Measurements from ENCODE around the gene IPO4.

Gene IPO4

GRCh38 chr14:24188251-24189058 is at the start of gene IPO4 (continued):
- TF ChIP-seq PATZ1 (tag by site-specific recombination; IDR thresholded peaks at IDR 0.05) (peak; percentile 93), PRDM1 (tag by site-specific recombination; IDR thresholded peaks at IDR 0.05) (no peak), ZNF571 (tag by site-specific recombination; IDR thresholded peaks at IDR 0.05) (no peak), KLF16 (tag by site-specific recombination; IDR thresholded peaks at IDR 0.05) (peak; percentile 99), ZNF658 (tag by site-specific recombination; IDR thresholded peaks at IDR 0.05) (no peak), ZNF132 (tag by site-specific recombination; IDR thresholded peaks at IDR 0.05; ENCODE audit: borderline replicate concordance) (no peak), REPIN1 (tag by site-specific recombination; IDR thresholded peaks at IDR 0.05; ENCODE audit: low read depth) (no peak), ZNF776 (tag by site-specific recombination; IDR thresholded peaks at IDR 0.05; ENCODE audit: borderline replicate concordance) (no peak), ELK4 (IDR thresholded peaks at IDR 0.05; ENCODE audit: borderline replicate concordance, low read depth, low read length) (no peak), HOXC10 (CRISPR knock-in tag; IDR thresholded peaks at IDR 0.05) (no peak), ZNF146 (tag by site-specific recombination; IDR thresholded peaks at IDR 0.05) (peak; percentile 88), ZNF768 (tag by site-specific recombination; IDR thresholded peaks at IDR 0.05) (no peak), ZNF140 (tag by site-specific recombination; IDR thresholded peaks at IDR 0.05) (no peak), ZNF701 (tag by site-specific recombination; IDR thresholded peaks at IDR 0.05) (no peak), PBX3 (CRISPR knock-in tag; IDR thresholded peaks at IDR 0.05) (peak; percentile 73; the same call in 1 of the 2 replicates), ZNF221 (tag by site-specific recombination; IDR thresholded peaks at IDR 0.05; ENCODE audit: borderline replicate concordance) (no peak), ZNF214 (tag by site-specific recombination; IDR thresholded peaks at IDR 0.05; ENCODE audit: borderline replicate concordance) (no peak), ZNF501 (tag by site-specific recombination; IDR thresholded peaks at IDR 0.05) (peak; percentile 90), ZEB2 (tag by site-specific recombination; IDR thresholded peaks at IDR 0.05) (peak; percentile 79), ZNF239 (tag by site-specific recombination; IDR thresholded peaks at IDR 0.05) (0 out of 2 replicates have a peak, but pooled peaks have one; percentile 37), ZNF350 (tag by site-specific recombination; IDR thresholded peaks at IDR 0.05) (no peak), ZNF16 (tag by site-specific recombination; IDR thresholded peaks at IDR 0.05; ENCODE audit: low read depth) (no peak), ZNF677 (tag by site-specific recombination; IDR thresholded peaks at IDR 0.05) (no peak), KLF8 (tag by site-specific recombination; IDR thresholded peaks at IDR 0.05) (peak; percentile 99), GLI4 (tag by site-specific recombination; IDR thresholded peaks at IDR 0.05) (peak; percentile 63; the same call in 1 of the 2 replicates), ZNF133 (tag by site-specific recombination; IDR thresholded peaks at IDR 0.05) (no peak), ZNF10 (tag by site-specific recombination; IDR thresholded peaks at IDR 0.05) (no peak), ZNF830 (tag by site-specific recombination; IDR thresholded peaks at IDR 0.05; ENCODE audit: low read depth) (no peak), ZNF2 (tag by site-specific recombination; IDR thresholded peaks at IDR 0.05) (peak; percentile 91), ZNF555 (tag by site-specific recombination; conservative IDR thresholded peaks at IDR 0.05) (no peak), BCL11B (tag by site-specific recombination; IDR thresholded peaks at IDR 0.05; ENCODE audit: low read depth) (no peak), ZNF366 (tag by site-specific recombination; conservative IDR thresholded peaks at IDR 0.05) (no peak), ZNF623 (tag by site-specific recombination; IDR thresholded peaks at IDR 0.05) (peak; percentile 40; the same call in 1 of the 2 replicates), ZNF23 (tag by site-specific recombination; IDR thresholded peaks at IDR 0.05; ENCODE audit: borderline replicate concordance) (no peak), ZSCAN23 (tag by site-specific recombination; IDR thresholded peaks at IDR 0.05) (peak; percentile 96; the same call in 1 of the 2 replicates), ZFP41 (tag by site-specific recombination; IDR thresholded peaks at IDR 0.05; ENCODE audit: borderline replicate concordance) (no peak), ZNF114 (tag by site-specific recombination; IDR thresholded peaks at IDR 0.05) (no peak), BCL11A (tag by site-specific recombination; IDR thresholded peaks at IDR 0.05; ENCODE audit: low read depth) (no peak), ZNF621 (tag by site-specific recombination; IDR thresholded peaks at IDR 0.05) (no peak)
